K562 treated with DMSO at 1 percent for 4 hours (cell line): ENCODE measurements around the gene CUL2. TPM values are rescaled to one million over a fixed set of nuclear protein-coding genes. Genes with fewer than 3 reads are reported as not detected.

Experiments used
- total RNA-seq: library from RNA; unstranded; fragments of 300-600 nt; gene quantifications from 2 replicates; pipeline ENCODE4 v1.2.3, GENCODE V29; 2022; ENCODE audit not compliant: insufficient read depth

CUL2 gene
- 11.8 and 14.3 TPM in 2 replicates for total RNA-seq

GRCh38 chr10:35090162-35090954, at the start of gene CUL2:
Gene CUL2 (minus strand): TSS chr10:35090341. CDS start chr10:35071317, 19,024 bp downstream.

GRCh38 chr10:35126530-35127288, 36.6 kb upstream of the CUL2 start, which contains the start of gene CREM:
Gene CREM (plus strand): TSS chr10:35126846. CDS start chr10:35137836, 10,990 bp downstream.

Other genes with a start within 250 kb of the CUL2 start
- 43.5 and 65.5 TPM in 2 replicates for gene CREM, start 36.5 kb upstream of the CUL2 start, total RNA-seq
- gene CCNY, start 246.2 kb upstream of the CUL2 start, total RNA-seq = 45.7 and 55.4 TPM in 2 replicates